ENCODE results near the gene ANAPC7.

The ANAPC7 gene

DNA sequence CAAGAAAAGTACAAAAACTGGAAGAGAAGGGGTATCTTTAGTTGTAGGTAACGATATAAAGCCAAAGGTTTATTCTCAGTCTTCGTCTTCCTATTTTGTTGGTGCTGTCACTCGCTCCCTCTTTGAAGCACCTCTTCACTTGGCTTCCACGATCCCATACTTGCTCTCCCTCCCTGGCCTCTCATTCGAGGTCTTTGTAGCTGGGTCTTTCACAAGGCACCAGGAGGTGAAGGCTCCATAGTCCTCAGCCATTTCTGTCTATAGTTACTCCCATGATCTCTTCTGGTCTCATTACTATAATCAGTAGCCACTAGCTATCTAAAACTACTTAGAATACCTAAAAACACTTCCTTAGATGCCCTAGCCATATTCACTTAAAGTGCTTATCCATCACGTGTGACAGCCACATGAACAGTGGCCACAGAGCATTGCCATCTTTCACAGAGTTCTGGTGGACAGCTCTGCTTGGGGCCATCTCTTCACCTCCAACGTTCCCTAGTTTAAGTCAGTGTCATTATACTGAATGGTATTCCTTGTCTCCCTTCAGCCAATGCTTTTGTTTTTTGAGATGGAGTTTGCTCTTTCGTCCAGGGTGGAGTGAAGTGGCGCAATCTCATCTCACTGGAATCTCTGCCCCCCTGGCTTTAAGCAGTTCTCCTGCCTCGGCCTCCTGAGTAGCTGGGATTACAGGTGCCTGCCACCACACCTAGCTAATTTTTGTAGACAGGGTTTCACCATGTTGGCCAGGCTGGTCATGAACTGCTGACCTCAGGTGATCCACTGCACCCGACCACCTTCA, 65.4 kb downstream of the ANAPC7 start:
- H3K27ac ChIP-seq: peak overlapping the region; percentile 49
- TF ChIP-seq, protein P1, sequence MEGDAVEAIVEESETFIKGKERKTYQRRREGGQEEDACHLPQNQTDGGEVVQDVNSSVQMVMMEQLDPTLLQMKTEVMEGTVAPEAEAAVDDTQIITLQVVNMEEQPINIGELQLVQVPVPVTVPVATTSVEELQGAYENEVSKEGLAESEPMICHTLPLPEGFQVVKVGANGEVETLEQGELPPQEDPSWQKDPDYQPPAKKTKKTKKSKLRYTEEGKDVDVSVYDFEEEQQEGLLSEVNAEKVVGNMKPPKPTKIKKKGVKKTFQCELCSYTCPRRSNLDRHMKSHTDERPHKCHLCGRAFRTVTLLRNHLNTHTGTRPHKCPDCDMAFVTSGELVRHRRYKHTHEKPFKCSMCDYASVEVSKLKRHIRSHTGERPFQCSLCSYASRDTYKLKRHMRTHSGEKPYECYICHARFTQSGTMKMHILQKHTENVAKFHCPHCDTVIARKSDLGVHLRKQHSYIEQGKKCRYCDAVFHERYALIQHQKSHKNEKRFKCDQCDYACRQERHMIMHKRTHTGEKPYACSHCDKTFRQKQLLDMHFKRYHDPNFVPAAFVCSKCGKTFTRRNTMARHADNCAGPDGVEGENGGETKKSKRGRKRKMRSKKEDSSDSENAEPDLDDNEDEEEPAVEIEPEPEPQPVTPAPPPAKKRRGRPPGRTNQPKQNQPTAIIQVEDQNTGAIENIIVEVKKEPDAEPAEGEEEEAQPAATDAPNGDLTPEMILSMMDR (IDR thresholded peaks at IDR 0.05): no peak
- no peak for TF ChIP-seq ZFX (IDR thresholded peaks at IDR 0.05; ENCODE audit: borderline replicate concordance)

DNA sequence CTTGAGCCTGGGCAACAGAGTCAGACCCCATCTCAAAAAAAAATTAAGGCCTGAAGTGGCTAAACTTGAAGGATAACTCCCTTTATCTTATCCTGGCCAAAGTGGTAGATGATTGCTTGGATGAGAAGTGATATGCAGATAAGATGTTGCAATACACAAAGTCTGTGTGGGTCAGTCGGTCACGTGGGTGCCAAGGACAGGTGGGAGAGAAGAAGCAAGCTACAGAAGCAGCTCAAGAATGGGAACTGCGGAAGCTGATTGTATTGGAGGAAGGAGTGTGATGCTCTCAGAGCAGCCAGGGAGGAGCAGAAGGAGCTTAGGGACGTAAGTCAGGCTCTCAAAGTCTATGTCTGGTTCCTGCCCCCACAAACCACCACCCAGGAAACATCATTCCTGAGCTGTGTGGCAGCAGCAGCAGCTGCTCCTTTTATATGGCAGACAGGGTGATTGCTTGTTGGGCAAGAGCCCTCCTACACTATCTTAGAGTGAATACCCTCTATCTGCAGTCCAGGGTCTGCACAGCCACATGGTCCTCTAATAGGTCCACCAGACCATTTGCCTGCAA, 67.9 kb downstream of the ANAPC7 start:
- no peak for TF ChIP-seq ZFX (IDR thresholded peaks at IDR 0.05; ENCODE audit: borderline replicate concordance)
- TF ChIP-seq, protein P1 (IDR thresholded peaks at IDR 0.05): no peak

DNA sequence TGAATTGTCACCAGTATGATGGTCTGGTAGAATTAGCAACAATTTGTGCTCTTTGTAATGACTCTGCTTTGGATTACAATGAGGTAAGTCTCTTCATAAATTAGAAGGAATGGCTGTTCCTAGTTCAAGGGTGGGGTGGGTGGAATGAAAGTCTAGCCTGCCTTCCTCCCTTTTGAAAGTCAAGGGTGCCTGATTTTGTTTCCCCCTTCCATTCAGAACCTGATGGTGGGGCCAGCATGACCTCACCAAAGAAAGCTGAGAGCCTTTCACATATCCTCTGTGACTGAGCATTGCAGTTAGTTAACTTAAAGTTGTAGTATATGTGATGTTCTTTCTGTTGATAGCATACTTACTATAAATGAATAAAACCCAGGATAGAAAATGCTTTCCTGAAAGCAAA, 70.3 kb downstream of the ANAPC7 start:
- no peak overlapping the region for H3K27ac ChIP-seq
- TF ChIP-seq, protein P1 (IDR thresholded peaks at IDR 0.05): no peak
- TF ChIP-seq ZFX (IDR thresholded peaks at IDR 0.05; ENCODE audit: borderline replicate concordance): no peak

More for the DNA sequence above, 67.9 kb downstream of the ANAPC7 start:
- no peak overlapping the region for H3K27ac ChIP-seq

- TF ChIP-seq ZFX (IDR thresholded peaks at IDR 0.05; ENCODE audit: borderline replicate concordance): no peak
- TF ChIP-seq, protein P1 (IDR thresholded peaks at IDR 0.05): no peak
- no peak overlapping the region for H3K27ac ChIP-seq
Observed at GRCh38 chr12:110330544-110330943, 73.0 kb downstream of the ANAPC7 start.

DNA sequence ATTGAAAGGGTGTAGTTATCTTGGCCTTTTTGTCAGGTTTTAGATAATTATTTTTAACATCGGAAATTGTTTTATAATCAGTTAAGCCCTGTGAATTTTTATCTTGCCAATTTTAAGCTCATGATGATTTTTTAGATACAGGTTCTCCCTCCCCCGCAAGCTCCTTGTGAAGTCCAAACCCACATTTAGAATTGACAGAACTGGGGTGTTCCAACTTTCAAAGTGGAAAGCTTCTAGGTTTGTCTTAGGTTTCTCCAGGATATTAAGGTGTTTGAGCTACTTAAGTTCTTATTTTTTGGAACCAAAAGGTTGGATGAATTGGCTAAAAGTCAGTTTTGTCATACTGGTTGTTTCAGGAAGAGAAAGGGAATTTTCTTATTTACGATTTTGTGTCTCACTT, 73.4 kb downstream of the ANAPC7 start:
- TF ChIP-seq ZFX (IDR thresholded peaks at IDR 0.05; ENCODE audit: borderline replicate concordance): no peak
- TF ChIP-seq, protein P1 (IDR thresholded peaks at IDR 0.05): no peak
- H3K27ac ChIP-seq: 0 out of 2 replicates have a peak overlapping the region, but pooled peaks have one; percentile 13

DNA sequence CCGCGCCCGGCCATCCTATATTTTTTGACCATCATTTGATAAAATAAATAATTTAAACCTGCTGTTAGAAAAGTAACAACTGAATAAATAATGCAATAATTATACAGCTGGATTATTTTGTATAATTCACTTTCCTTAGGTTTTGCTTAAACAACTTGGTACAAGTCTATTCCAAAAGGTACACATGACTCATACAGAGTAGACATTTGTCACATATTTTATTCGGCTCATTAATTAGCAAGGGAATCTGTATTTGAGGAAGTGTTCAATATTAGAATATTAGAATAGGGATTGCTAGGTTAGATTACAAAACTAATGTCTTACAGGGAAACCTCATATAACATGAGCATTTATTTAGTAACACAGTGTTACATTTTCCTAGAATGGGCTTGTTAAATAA, 73.8 kb downstream of the ANAPC7 start:
- H3K27ac ChIP-seq: 0 out of 2 replicates have a peak overlapping the region, but pooled peaks have one; percentile 13
- no peak for TF ChIP-seq ZFX (IDR thresholded peaks at IDR 0.05; ENCODE audit: borderline replicate concordance)
- TF ChIP-seq, protein P1 (IDR thresholded peaks at IDR 0.05): no peak
